Esophagus muscularis mucosa (tissue), 3 donors: ENCODE data around the gene AKAP13.

Experiments
- CTCF ChIP-seq, 3 experiments: fragments of 200-600 bp in 2 of 3; fragments of 450-650 bp in 1 of 3; sonication (generic) in 2 of 3; IDR thresholded peaks; one replicate each; pipeline ENCODE4 v1.5.1; 2017 to 2019; ENCODE audit warnings: antibody characterized with exemption in 3 of 3, mild to moderate bottlenecking in 2 of 3, moderate library complexity in 1 of 3
- POLR2A ChIP-seq: fragments of 450-650 bp; IDR thresholded peaks from one replicate; pipeline ENCODE4 v1.6.1; 2017; ENCODE audit warnings: antibody characterized with exemption, moderate library complexity, mild to moderate bottlenecking, low read depth
- POLR2AphosphoS5 ChIP-seq, 2 donors: sonication (generic); formaldehyde crosslinking; IDR thresholded peaks; one replicate each; pipeline ENCODE4 v1.6.1; 2017; ENCODE audit warnings: antibody characterized with exemption in 2 of 2

GRCh38 chr15:85580879-85581278 lies 200.5 kb downstream of the AKAP13 start:
- TF ChIP-seq CTCF (IDR thresholded peaks at IDR 0.05): no peak
- TF ChIP-seq POLR2A: no peak
- TF ChIP-seq POLR2AphosphoS5 (IDR thresholded peaks at IDR 0.05): no peak
